ENCODE measurements around the gene ZFHX3.
A peak's percentile ranks its signal among the peaks of the same experiment; 100 is the strongest.

ZFHX3 gene

DNA sequence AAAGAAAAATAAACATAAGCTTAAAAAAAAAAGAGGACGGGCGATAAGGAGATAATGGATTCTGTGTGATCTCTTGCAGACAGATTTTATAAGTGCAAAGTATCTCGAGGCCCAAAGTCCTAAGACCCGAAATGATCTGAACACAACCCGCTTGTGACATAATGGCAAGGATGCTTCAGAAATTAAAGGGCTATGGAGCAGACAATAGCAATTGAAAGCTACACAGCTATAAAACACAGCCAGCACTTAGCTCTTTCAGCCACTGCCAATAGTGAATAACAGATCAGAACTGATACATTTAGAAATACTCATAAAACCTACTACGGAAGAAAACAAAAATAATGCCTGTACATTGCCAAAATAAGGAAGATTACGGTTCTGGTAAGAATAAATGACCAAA is 117.5 kb downstream of the ZFHX3 start:
- no peaks in the 10 kb centered on the region for H3K27me3 ChIP-seq (ENCODE audit: low read depth)
- H3K9me3 ChIP-seq: no peaks in the 10 kb centered on the region
- peaks cover 55% of the 10 kb centered on the region for H3K4me1 ChIP-seq
- no peaks in the 10 kb centered on the region for H3K36me3 ChIP-seq (replicated peaks)
- no peak overlapping the region for H3K4me3 ChIP-seq
- in situ Hi-C loops (cut with MboI; ENCODE audit: low sequenced_read_pairs): no loop called here
- DNase-seq (ENCODE audit: low spot score in 2 of 2): peak in 1 of 2 experiments; percentile 30

- H3K36me3 ChIP-seq (replicated peaks): no peaks in the 10 kb centered on the region
- H3K9me3 ChIP-seq: no peaks in the 10 kb centered on the region
- H3K27me3 ChIP-seq (ENCODE audit: low read depth): no peaks in the 10 kb centered on the region
- in situ Hi-C loops (cut with MboI; ENCODE audit: low sequenced_read_pairs): no loop called here
- DNase-seq (ENCODE audit: low spot score in 2 of 2): no peak
- H3K4me1 ChIP-seq: peaks cover 41% of the 10 kb centered on the region
- no peak overlapping the region for H3K4me3 ChIP-seq
These were observed 119.6 kb downstream of the ZFHX3 start for GRCh38 chr16:72928090-72928981.

- H3K9me3 ChIP-seq: no peaks in the 10 kb centered on the region
- no peaks in the 10 kb centered on the region for H3K36me3 ChIP-seq (replicated peaks)
- in situ Hi-C loops (cut with MboI; ENCODE audit: low sequenced_read_pairs): no loop called here
- no peaks in the 10 kb centered on the region for H3K27me3 ChIP-seq (ENCODE audit: low read depth)
- no peak overlapping the region for H3K4me3 ChIP-seq
- DNase-seq (ENCODE audit: low spot score in 2 of 2): peak; percentile 81 to 86
- peaks cover 36% of the 10 kb centered on the region for H3K4me1 ChIP-seq
These were observed 120.5 kb downstream of the ZFHX3 start for GRCh38 chr16:72927199-72928089.

- Histone ChIP-seq H3K27me3 (ENCODE audit: low read depth) (no peaks in the 10 kb centered on the region), H3K9me3 (no peaks in the 10 kb centered on the region), H3K4me1 (peaks cover 26% of the 10 kb centered on the region), H3K36me3 (replicated peaks) (no peaks in the 10 kb centered on the region), H3K4me3 (no peak overlapping the region)
- DNase-seq (ENCODE audit: low spot score in 2 of 2): no peak
- in situ Hi-C loops (cut with MboI; ENCODE audit: low sequenced_read_pairs): no loop called here
These were observed 121.5 kb downstream of the ZFHX3 start for GRCh38 chr16:72926177-72927070.

GRCh38 chr16:72925631-72925979 is 122.3 kb downstream of the ZFHX3 start:
- Histone ChIP-seq H3K27me3 (ENCODE audit: low read depth) (no peaks in the 10 kb centered on the region), H3K9me3 (no peaks in the 10 kb centered on the region), H3K4me3 (no peak overlapping the region), H3K36me3 (replicated peaks) (no peaks in the 10 kb centered on the region), H3K4me1 (peaks cover 20% of the 10 kb centered on the region)
- DNase-seq (ENCODE audit: low spot score in 2 of 2): no peak
- in situ Hi-C loops (cut with MboI; ENCODE audit: low sequenced_read_pairs): no loop called here

GRCh38 chr16:72924927-72925630 is 122.8 kb downstream of the ZFHX3 start:
- Histone ChIP-seq H3K4me1 (peaks cover 17% of the 10 kb centered on the region), H3K9me3 (no peaks in the 10 kb centered on the region), H3K36me3 (replicated peaks) (no peaks in the 10 kb centered on the region), H3K4me3 (no peak overlapping the region), H3K27me3 (ENCODE audit: low read depth) (no peaks in the 10 kb centered on the region)
- no peak for DNase-seq (ENCODE audit: low spot score in 2 of 2)
- in situ Hi-C loops (cut with MboI; ENCODE audit: low sequenced_read_pairs): no loop called here

DNA sequence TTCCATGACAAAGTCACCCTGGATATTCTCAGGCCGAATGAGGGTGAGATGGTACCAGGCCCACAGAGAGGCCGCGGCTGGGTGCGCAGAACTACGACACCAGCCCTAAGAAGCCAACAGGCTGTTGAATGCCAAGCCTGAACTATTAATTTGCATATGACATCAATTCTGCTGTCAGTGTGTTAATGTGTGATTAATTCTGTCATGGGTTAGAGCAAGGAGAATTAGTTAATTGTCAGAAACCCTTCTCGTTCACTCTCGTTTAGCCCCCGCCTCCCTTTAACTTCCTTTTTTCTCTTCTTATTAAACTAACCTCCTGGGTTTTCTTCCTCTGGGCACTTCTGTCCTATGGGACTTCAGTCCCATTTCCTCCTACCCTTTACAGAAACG is 123.4 kb downstream of the ZFHX3 start:
- Histone ChIP-seq H3K4me1 (peaks cover 13% of the 10 kb centered on the region), H3K36me3 (replicated peaks) (no peaks in the 10 kb centered on the region), H3K4me3 (no peak overlapping the region), H3K27me3 (ENCODE audit: low read depth) (no peaks in the 10 kb centered on the region), H3K9me3 (no peaks in the 10 kb centered on the region)
- in situ Hi-C loops (cut with MboI; ENCODE audit: low sequenced_read_pairs): no loop called here
- no peak for DNase-seq (ENCODE audit: low spot score in 2 of 2)

- in situ Hi-C loops (cut with MboI; ENCODE audit: low sequenced_read_pairs): no loop called here
- Histone ChIP-seq H3K4me1 (peaks cover 11% of the 10 kb centered on the region), H3K9me3 (no peaks in the 10 kb centered on the region), H3K36me3 (replicated peaks) (no peaks in the 10 kb centered on the region), H3K4me3 (no peak overlapping the region), H3K27me3 (ENCODE audit: low read depth) (no peaks in the 10 kb centered on the region)
- DNase-seq (ENCODE audit: low spot score in 2 of 2): no peak
These were observed 124.2 kb downstream of the ZFHX3 start for GRCh38 chr16:72923757-72924156.

GRCh38 chr16:72922714-72923113 is 125.2 kb downstream of the ZFHX3 start:
- H3K36me3 ChIP-seq (replicated peaks): no peaks in the 10 kb centered on the region
- in situ Hi-C loops (cut with MboI; ENCODE audit: low sequenced_read_pairs): no loop called here
- H3K4me3 ChIP-seq: no peak overlapping the region
- DNase-seq (ENCODE audit: low spot score in 2 of 2): no peak
- H3K4me1 ChIP-seq: peaks cover 10% of the 10 kb centered on the region
- no peaks in the 10 kb centered on the region for H3K9me3 ChIP-seq
- no peaks in the 10 kb centered on the region for H3K27me3 ChIP-seq (ENCODE audit: low read depth)

- no peaks in the 10 kb centered on the region; the same call in 1 of the 2 replicates for H3K4me1 ChIP-seq
- no peak overlapping the region for H3K4me3 ChIP-seq
- no peaks in the 10 kb centered on the region for H3K9me3 ChIP-seq
- no peak for DNase-seq (ENCODE audit: low spot score in 2 of 2)
- H3K36me3 ChIP-seq (replicated peaks): no peaks in the 10 kb centered on the region
- in situ Hi-C loops (cut with MboI; ENCODE audit: low sequenced_read_pairs): no loop called here
- H3K27me3 ChIP-seq (ENCODE audit: low read depth): no peaks in the 10 kb centered on the region
These were observed 126.3 kb downstream of the ZFHX3 start for GRCh38 chr16:72921620-72922019.

GRCh38 chr16:72921106-72921505 is 126.8 kb downstream of the ZFHX3 start:
- Histone ChIP-seq H3K36me3 (replicated peaks) (no peaks in the 10 kb centered on the region), H3K4me1 (no peaks in the 10 kb centered on the region; the same call in 1 of the 2 replicates), H3K9me3 (no peaks in the 10 kb centered on the region), H3K27me3 (ENCODE audit: low read depth) (no peaks in the 10 kb centered on the region), H3K4me3 (no peak overlapping the region)
- no peak for DNase-seq (ENCODE audit: low spot score in 2 of 2)
- in situ Hi-C loops (cut with MboI; ENCODE audit: low sequenced_read_pairs): no loop called here

- no peak for DNase-seq (ENCODE audit: low spot score in 2 of 2)
- in situ Hi-C loops (cut with MboI; ENCODE audit: low sequenced_read_pairs): no loop called here
- H3K4me3 ChIP-seq: no peak overlapping the region
These were observed 130.9 kb downstream of the ZFHX3 start for GRCh38 chr16:72917051-72917450.

GRCh38 chr16:72915331-72915730 is 132.6 kb downstream of the ZFHX3 start:
- in situ Hi-C loops (cut with MboI; ENCODE audit: low sequenced_read_pairs): no loop called here
- H3K36me3 ChIP-seq (replicated peaks): no peaks in the 10 kb centered on the region
- no peaks in the 10 kb centered on the region for H3K9me3 ChIP-seq
- DNase-seq (ENCODE audit: low spot score in 2 of 2): no peak
- no peaks in the 10 kb centered on the region for H3K27me3 ChIP-seq (ENCODE audit: low read depth)
- no peak overlapping the region for H3K4me3 ChIP-seq
- peaks cover 9% of the 10 kb centered on the region for H3K4me1 ChIP-seq

More at GRCh38 chr16:72917051-72917450, 130.9 kb downstream of the ZFHX3 start:
- Histone ChIP-seq H3K36me3 (replicated peaks) (no peaks in the 10 kb centered on the region), H3K4me1 (peaks cover 4% of the 10 kb centered on the region), H3K27me3 (ENCODE audit: low read depth) (no peaks in the 10 kb centered on the region), H3K9me3 (no peaks in the 10 kb centered on the region)
